ENCODE results near the gene GTF3C5. TPM values are rescaled to one million over a fixed set of nuclear protein-coding genes. Genes with fewer than 3 reads are reported as not detected.
"Not testable (repeated sequence)": the region's sequence is repeated elsewhere in the genome, so short reads cannot be mapped to it uniquely, and the experiment has no call there.

The GTF3C5 gene
- total and polyA plus RNA-seq, 9 of the 15 experiments (the other 6 are each of a cell fraction or from before 2014, with no cell fraction given): 3.8 to 118 (median 83.7) TPM

- H3K9me1 ChIP-seq (ENCODE audit: control insufficient read depth, insufficient read depth, low read length); H3K4me2 ChIP-seq (ENCODE audit: insufficient read depth, low read length); FAIRE-seq; H3K27me3 ChIP-seq (ENCODE audit: control insufficient read depth in 2 of 2, insufficient read depth in 2 of 2, low read length in 2 of 2); ATAC-seq; H3K4me3 ChIP-seq; H4K20me1 ChIP-seq (replicated peaks; ENCODE audit: control insufficient read depth, insufficient read depth, low read length); in situ Hi-C loops (cut with MboI); H3K9me3 ChIP-seq (replicated peaks; ENCODE audit: control insufficient read depth, insufficient read depth, low read depth, low read length); CTCF ChIA-PET (ENCODE audit: low intra/inter-chr PET ratio); BruUV-seq (replicated peaks); H2AFZ ChIP-seq (ENCODE audit: low read depth, low read length); H3K9ac ChIP-seq (ENCODE audit: insufficient read depth in 1 of 2, low read depth in 2 of 2, low read length in 2 of 2); intact Hi-C loops (cut with micrococcal nuclease); TF ChIP-seq TEAD4 (CRISPR knock-in tag; IDR thresholded peaks at IDR 0.05; ENCODE audit: borderline replicate concordance); JUND (IDR thresholded peaks at IDR 0.05; ENCODE audit: borderline replicate concordance, low read depth, low read length): not testable (repeated sequence)
- WGBS (ENCODE audit: insufficient coverage, low coverage, missing lambda C conversion rate): 87% methylated on average over 3 of the region's 4 CpGs
- peaks cover 92% of the 10 kb centered on the region for H3K36me3 ChIP-seq (ENCODE audit: control insufficient read depth, insufficient read depth, low read length)
- POLR2A ChIA-PET: interaction anchor here (1.1 kb wide), 1 partner anchor 14 kb away, joined by 4 read pairs; no protein-coding TSS in a partner anchor
- peaks cover 33 to 71% of the 10 kb centered on the region in 2 experiments for H3K4me1 ChIP-seq (replicated peaks in 1 of 2; ENCODE audit: control insufficient read depth in 2 of 2, insufficient read depth in 2 of 2, low read length in 2 of 2)
- DNase-seq (ENCODE audit: extremely low read depth in 1 of 4, low spot score in 3 of 4): peak in 1 of 4 experiments; percentile 36
- peak overlapping the region; percentile 49; the same call in 1 of the 3 replicates for H3K27ac ChIP-seq (ENCODE audit: extremely low read depth, low read depth, low read length)
- peaks cover 25% of the 10 kb centered on the region for H3K79me2 ChIP-seq (ENCODE audit: control insufficient read depth, insufficient read depth, low read length)
- TF ChIP-seq ZBTB11 (CRISPR knock-in tag; IDR thresholded peaks at IDR 0.05) (0 out of 6 replicates have a peak, but pooled peaks of 1 of the 3 experiments have one; percentile 40), ZNF24 (IDR thresholded peaks at IDR 0.05) (peak; percentile 100), CBX1 (IDR thresholded peaks at IDR 0.05; ENCODE audit: low read depth) (0 out of 2 replicates have a peak, but pooled peaks have one; percentile 19), RBM25 (IDR thresholded peaks at IDR 0.05; ENCODE audit: low read depth, low read length, severe bottlenecking) (peak; percentile 3), TRIM24 (IDR thresholded peaks at IDR 0.05) (peak; percentile 40 to 52; a peak in 2 of 4 replicates), EP400 (IDR thresholded peaks at IDR 0.05) (peak; percentile 42; the same call in 1 of the 2 replicates), ZKSCAN8 (CRISPR knock-in tag; IDR thresholded peaks at IDR 0.05) (peak; percentile 55; the same call in 1 of the 2 replicates), SP1 (CRISPR knock-in tag; IDR thresholded peaks at IDR 0.05) (peak; percentile 72), TAL1 (IDR thresholded peaks at IDR 0.05) (peak; percentile 34; the same call in 1 of the 2 replicates), CHD4 (IDR thresholded peaks at IDR 0.05; ENCODE audit: insufficient read depth, insufficient replicate concordance, low read depth, low read length, poor library complexity, severe bottlenecking) (peak; percentile 73), MAZ (CRISPR knock-in tag; conservative IDR thresholded peaks at IDR 0.05 in 1 of 2, IDR thresholded peaks at IDR 0.05 in 1 of 2) (0 out of 4 replicates have a peak, but pooled peaks of 1 of the 2 experiments have one; percentile 40), FOXK2 (conservative IDR thresholded peaks at IDR 0.05 in 1 of 2, IDR thresholded peaks at IDR 0.05 in 1 of 2; ENCODE audit: low read depth in 2 of 2) (peak in 1 of 2 experiments; percentile 38; a peak in 1 of 4 replicates), TEAD4 (IDR thresholded peaks at IDR 0.05; ENCODE audit: low read length) (peak; percentile 15; the same call in 1 of the 2 replicates), JUND (tag; IDR thresholded peaks at IDR 0.05; ENCODE audit: borderline replicate concordance, low read depth, low read length) (peak; percentile 15; the same call in 1 of the 3 replicates), KDM1A (IDR thresholded peaks at IDR 0.05) (peak; percentile 72 to 85), NFATC3 (IDR thresholded peaks at IDR 0.05) (peak; percentile 82; the same call in 1 of the 2 replicates), ADNP (tag; IDR thresholded peaks at IDR 0.05) (peak; percentile 99), HDAC1 (IDR thresholded peaks at IDR 0.05) (peak in 1 of 2 experiments; percentile 60; a peak in 1 of 4 replicates)
These were observed 40.7 kb upstream of the GTF3C5 start for GRCh38 chr9:132989998-132990557.
